Activated CD4-positive, alpha-beta T cell treated with anti-CD3 and anti-CD28 coated beads, Interleukin-2, amount 10 ng/mL, durations not matched to agents 7 days and 5 days (primary cell): ENCODE results near the gene RRN3. TPM values are rescaled to one million over a fixed set of nuclear protein-coding genes. Genes with fewer than 3 reads are reported as not detected.
"Not testable (repeated sequence)": the region's sequence is repeated elsewhere in the genome, so short reads cannot be mapped to it uniquely, and the experiment has no call there.

Source experiments
- CTCF ChIA-PET: fragments of 350-600 bp; sonication (Branson Sonifier 250); formaldehyde crosslinking; loops from one replicate; lab custom pipeline; 2021; ENCODE audit warnings: antibody characterized with exemption; lab: Charles Lee
- POLR2A ChIA-PET: fragments of 350-600 bp; sonication (Branson Sonifier 250); formaldehyde crosslinking; loops from one replicate; lab custom pipeline; 2021; ENCODE audit warnings: antibody characterized with exemption; lab: Charles Lee
- DNase-seq: peaks from one replicate; pipeline ENCODE4 v3.0.0-alpha.2; 2020
- H3K27ac Mint-ChIP-seq: one replicate; pipeline ENCODE4 v1.8.0; 2021; ENCODE audit warnings: mild to moderate bottlenecking, moderate library complexity, mixed read lengths
- H3K27me3 Mint-ChIP-seq: one replicate; pipeline ENCODE4 v1.8.0; 2021; ENCODE audit warnings: mixed read lengths
- H3K36me3 Mint-ChIP-seq: one replicate; pipeline ENCODE4 v1.8.0; 2021; ENCODE audit warnings: low read depth, mixed read lengths
- H3K4me1 Mint-ChIP-seq: one replicate; pipeline ENCODE4 v1.8.0; 2021; ENCODE audit warnings: mixed read lengths
- H3K4me3 Mint-ChIP-seq: one replicate; pipeline ENCODE4 v1.8.0; 2021; ENCODE audit warnings: mild to moderate bottlenecking, moderate library complexity, mixed read lengths
- H3K9me3 Mint-ChIP-seq: one replicate; pipeline ENCODE4 v1.8.0; 2021; ENCODE audit warnings: mixed read lengths
- microRNA-seq: library from miRNA; unstranded; fragments of <30 nt; microRNA quantifications from one replicate; pipeline ENCODE4 v1.2.0, GENCODE V29; 2021; ENCODE audit warnings: borderline microRNAs expressed, borderline replicate concordance
- total RNA-seq, 2 experiments: library from RNA; stranded (reverse); gene quantifications; one replicate each; pipeline ENCODE4 v1.2.3, GENCODE V29; 2021

RRN3 gene
- total RNA-seq, 2 experiments from 2014 or later, result 27.4 to 27.9 TPM

DNA sequence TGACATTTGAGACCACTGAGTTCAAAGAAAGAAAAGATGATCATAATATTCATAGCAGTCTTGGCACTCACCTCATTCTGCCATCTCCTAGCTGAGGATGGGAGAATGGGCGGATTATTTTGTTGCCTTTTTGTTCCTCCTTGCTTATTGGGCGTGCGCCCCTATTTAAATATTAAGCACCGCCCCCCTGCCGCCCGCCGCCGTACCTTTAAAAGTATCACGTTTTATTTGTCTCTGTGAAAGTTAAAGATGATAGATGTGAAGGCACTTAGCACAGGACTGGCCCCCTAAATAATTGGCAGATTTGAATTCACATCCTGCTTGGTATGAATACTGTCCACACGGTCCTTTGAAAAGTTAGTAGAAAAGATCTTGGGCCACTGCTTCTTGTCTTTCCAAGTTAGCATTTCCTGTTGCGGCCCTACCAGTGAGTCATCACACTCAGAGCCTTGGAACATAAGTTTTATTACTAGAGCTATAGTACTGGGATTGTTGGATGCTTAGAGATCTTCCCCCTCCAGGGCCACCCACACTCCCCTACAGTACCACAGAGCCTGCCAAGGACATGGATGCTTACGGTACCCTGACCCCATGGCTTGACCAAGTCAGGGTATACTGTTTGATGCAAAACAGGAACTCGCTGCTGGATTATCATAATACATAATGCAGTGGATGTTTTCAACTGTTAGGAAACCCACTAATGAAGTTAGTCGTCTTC, 68.7 kb downstream of the RRN3 start:
- H3K27me3 Mint-ChIP-seq, H3K27ac Mint-ChIP-seq, H3K9me3 Mint-ChIP-seq, H3K4me3 Mint-ChIP-seq, POLR2A ChIA-PET, DNase-seq, H3K4me1 Mint-ChIP-seq, CTCF ChIA-PET: not testable (repeated sequence)
- H3K36me3 Mint-ChIP-seq, result peaks cover 31% of the 10 kb centered on the region

DNA sequence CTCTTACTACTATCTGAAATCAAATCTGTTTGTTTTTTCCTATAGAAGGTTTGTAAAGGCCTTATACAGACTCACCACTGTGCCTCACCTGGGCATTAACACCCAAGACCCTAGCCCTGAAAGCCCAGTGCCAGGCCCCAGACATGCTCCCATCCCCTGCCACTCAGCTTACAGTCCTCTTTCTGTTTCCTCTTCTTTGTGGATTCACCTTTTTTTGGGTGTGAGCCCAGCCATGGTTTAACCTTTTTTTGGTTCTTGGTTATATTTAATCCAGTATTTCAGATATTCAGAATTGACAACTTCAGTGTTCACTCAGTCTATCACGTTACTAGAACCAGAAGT, 69.2 kb downstream of the RRN3 start:
- DNase-seq, POLR2A ChIA-PET, CTCF ChIA-PET, H3K4me1 Mint-ChIP-seq, H3K27me3 Mint-ChIP-seq, H3K9me3 Mint-ChIP-seq, H3K27ac Mint-ChIP-seq, H3K4me3 Mint-ChIP-seq: not testable (repeated sequence)
- H3K36me3 Mint-ChIP-seq, result peaks cover 31% of the 10 kb centered on the region

DNA sequence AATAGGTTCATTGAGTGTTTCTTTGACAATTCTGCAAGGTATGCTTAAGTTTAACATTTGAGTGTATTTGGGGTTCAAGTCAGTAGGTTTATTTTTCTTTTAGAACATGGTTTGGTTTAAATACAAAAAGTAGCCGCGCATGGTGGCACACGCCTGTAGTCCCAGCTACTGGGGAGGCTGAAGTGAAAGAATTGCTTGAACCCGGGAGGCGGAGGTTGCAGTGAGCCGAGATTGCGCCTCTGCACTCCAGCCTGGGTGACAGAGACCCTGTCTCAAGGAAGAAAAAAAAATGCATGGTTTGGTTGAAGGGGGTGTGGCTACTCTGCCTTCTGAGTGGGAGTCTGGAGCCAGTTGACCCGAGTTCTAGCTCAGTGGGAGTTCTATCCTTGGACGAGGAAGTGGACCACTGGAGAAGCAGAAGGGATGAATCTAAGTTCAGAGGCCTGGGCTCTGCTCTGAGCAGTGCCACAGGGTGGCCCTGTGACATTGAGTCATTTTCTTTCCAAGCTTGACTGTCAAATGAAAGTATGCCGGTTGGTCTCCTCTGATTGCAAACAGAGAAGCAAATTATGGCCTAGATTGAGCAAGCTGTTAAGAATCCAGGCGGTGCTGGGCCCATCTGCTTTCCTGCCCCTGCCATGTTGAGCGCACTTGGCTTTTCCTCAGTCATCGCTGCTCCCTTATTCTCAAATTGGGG, 70.5 kb downstream of the RRN3 start:
- CTCF ChIA-PET, H3K27ac Mint-ChIP-seq, DNase-seq, H3K4me1 Mint-ChIP-seq, H3K9me3 Mint-ChIP-seq, H3K27me3 Mint-ChIP-seq, POLR2A ChIA-PET, H3K4me3 Mint-ChIP-seq: not testable (repeated sequence)
- H3K36me3 Mint-ChIP-seq, result peaks cover 39% of the 10 kb centered on the region

DNA sequence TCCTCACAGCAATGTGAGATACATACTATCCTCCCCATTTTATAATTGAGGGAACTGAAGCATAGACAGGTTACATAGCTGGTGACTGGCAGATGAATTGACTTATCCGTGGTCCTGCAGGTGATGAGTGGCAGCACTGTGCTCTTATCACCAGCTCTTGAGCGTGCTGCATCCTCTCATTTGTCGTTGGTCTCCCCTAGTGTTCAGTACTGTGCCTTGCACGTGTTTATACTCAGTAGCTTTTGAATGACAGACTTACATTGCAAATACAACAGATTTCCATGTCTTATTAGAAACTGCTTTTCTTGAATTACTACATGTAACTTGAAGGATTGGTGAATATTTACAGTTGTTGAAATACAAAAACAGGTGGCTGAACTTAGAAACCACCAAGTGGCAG, 71.9 kb downstream of the RRN3 start:
- H3K27ac Mint-ChIP-seq, result peak overlapping the region; percentile 1
- POLR2A ChIA-PET, result not testable (repeated sequence)

DNA sequence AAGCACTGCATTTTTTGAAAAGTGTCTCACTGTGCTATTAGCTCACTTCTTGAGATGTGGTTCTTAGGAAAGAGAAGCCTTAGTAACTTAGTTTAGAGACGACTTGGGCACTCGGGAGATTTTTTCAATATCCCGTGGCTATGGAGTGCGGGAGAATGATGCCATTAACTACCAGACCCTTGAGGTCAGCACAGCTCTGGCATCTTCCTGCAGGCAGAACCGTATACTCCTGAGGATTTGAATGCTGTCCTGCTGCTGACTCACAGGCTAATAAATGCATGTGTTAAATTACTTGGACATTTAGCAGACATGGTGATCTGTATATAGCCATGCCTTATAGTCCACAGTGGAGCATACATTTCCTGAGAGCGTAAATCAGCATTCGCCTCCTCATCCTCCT, 72.6 kb downstream of the RRN3 start:
- Mint-ChIP-seq H3K36me3 (peaks cover 42% of the 10 kb centered on the region), H3K4me1 (peaks cover 10% of the 10 kb centered on the region)
- DNase-seq, H3K9me3 Mint-ChIP-seq, POLR2A ChIA-PET, H3K27me3 Mint-ChIP-seq, H3K4me3 Mint-ChIP-seq, H3K27ac Mint-ChIP-seq: not testable (repeated sequence)
- CTCF ChIA-PET, result interaction anchor here (0.7 kb wide), 1 partner anchor 444 kb away, joined by 4 read pairs; no protein-coding TSS in a partner anchor

More for the DNA sequence above, 71.9 kb downstream of the RRN3 start:
- H3K4me1 Mint-ChIP-seq, H3K27me3 Mint-ChIP-seq, CTCF ChIA-PET, H3K9me3 Mint-ChIP-seq, H3K4me3 Mint-ChIP-seq: not testable (repeated sequence)
- DNase-seq, result peak; percentile 71
- H3K36me3 Mint-ChIP-seq, result peaks cover 38% of the 10 kb centered on the region

DNA sequence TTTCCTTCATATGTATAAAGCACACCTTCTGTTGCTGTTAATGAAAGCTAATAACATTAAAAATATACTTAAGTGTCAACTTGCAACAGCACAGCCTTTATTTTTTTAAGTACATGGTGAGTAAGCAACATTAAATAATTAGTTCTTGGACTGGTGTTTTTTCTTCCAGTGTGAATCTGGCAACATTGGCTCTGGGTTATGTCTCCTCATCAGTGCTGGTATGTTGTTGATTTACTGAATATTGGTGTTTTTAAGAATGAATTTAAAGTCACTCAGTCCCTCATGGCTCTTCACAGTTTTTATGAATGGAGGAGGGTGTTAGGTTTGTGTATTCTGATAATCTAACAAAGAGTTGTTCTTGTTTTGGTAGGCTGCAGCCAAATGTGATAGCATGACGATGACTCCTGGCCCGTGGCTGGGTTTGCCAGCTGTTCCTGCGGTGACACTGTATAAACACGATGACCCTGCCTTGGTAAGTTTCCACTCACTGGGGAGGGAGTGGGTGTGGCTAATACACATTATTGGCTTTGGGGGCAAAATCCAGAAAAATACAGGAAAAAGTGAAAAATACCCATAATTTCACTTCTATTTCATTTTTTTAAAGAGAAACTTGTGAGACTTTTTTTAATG, 77.0 kb downstream of the RRN3 start:
- H3K27me3 Mint-ChIP-seq, POLR2A ChIA-PET, H3K27ac Mint-ChIP-seq, H3K9me3 Mint-ChIP-seq, DNase-seq, H3K4me3 Mint-ChIP-seq: not testable (repeated sequence)
- peaks cover 28% of the 10 kb centered on the region for H3K4me1 Mint-ChIP-seq
- CTCF ChIA-PET, result interaction anchor here (0.6 kb wide), 1 partner anchor 23 kb away, joined by 3 read pairs; no protein-coding TSS in a partner anchor
- peaks cover 28% of the 10 kb centered on the region for H3K36me3 Mint-ChIP-seq

DNA sequence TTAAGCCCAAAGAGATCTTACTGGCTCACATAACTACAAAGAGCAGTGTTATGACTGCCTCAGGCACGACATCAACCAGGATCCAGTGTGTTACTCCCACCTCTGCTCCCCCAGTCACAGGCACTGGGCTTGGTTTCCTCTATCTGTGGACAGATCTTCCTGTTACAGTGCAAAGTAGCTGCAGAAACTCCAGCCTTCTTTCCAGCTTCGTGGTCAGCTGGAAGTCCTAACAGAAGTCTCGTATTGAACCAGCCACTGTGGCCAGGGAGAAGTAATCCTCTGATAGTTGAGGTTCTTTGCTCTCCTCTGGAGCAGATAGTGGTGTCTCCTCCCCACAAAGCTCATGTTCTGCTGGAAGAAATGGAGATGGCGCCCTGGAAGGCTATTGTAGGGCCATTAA, 77.7 kb downstream of the RRN3 start:
- POLR2A ChIA-PET, CTCF ChIA-PET, H3K4me3 Mint-ChIP-seq, H3K9me3 Mint-ChIP-seq, H3K27me3 Mint-ChIP-seq, DNase-seq: not testable (repeated sequence)
- Mint-ChIP-seq H3K4me1 (peaks cover 25% of the 10 kb centered on the region), H3K36me3 (peaks cover 28% of the 10 kb centered on the region), H3K27ac (peak overlapping the region; percentile 48)

DNA sequence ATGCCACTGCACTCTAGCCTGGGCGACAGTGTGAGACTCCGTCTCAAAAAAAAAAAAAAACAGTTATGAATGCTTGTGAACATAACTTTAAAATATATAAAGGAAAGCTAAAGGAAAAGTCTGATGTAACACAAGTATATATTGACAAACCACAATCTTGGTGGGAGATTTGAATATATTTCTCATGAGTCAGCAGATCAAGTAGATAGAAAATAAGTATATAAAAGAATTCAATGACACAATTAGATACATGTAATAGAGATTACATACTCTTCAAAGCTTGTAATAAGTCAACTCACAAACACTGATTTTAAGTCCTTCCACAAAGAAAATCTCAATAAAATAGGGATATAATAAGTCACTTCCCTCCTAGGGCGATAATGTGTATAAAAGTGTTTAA, 78.4 kb downstream of the RRN3 start:
- CTCF ChIA-PET, result not testable (repeated sequence)
- peaks cover 25% of the 10 kb centered on the region for H3K4me1 Mint-ChIP-seq

DNA sequence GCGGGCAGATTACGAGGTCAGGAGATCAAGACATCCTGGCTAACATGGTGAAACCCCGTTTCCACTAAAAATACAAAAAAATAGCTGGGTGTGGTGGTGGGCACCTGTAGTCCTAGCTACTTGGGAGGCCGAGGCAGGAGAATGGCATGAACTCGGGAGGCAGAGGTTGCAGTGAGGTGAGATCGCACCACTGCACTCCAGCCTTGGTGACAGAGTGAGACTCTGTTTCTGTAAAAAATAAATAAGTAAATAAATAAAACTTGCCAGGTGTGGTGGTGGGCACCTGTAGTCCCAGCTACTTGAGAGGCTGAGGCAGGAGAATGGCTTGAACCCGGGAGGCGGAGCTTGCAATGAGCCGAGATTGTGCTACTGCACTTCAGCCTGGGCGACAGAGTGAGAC, 81.1 kb downstream of the RRN3 start:
- CTCF ChIA-PET, H3K9me3 Mint-ChIP-seq, POLR2A ChIA-PET, DNase-seq, H3K27ac Mint-ChIP-seq, H3K27me3 Mint-ChIP-seq, H3K4me3 Mint-ChIP-seq: not testable (repeated sequence)
- Mint-ChIP-seq H3K4me1 (peaks cover 25% of the 10 kb centered on the region), H3K36me3 (peaks cover 32% of the 10 kb centered on the region)

More for the DNA sequence above, 78.4 kb downstream of the RRN3 start:
- POLR2A ChIA-PET, H3K27me3 Mint-ChIP-seq, DNase-seq, H3K9me3 Mint-ChIP-seq, H3K27ac Mint-ChIP-seq, H3K4me3 Mint-ChIP-seq: not testable (repeated sequence)
- peaks cover 33% of the 10 kb centered on the region for H3K36me3 Mint-ChIP-seq

Small RNAs within 50 kb of the gene (microRNA-seq; reads per million reads assigned to microRNA genes)
- gene MIR1972-1 (not detected), gene MIR6511B2 (not detected)

Other genes with a start within 250 kb of the RRN3 start
- gene NPIPA1, start 156.8 kb downstream of the RRN3 start, total RNA-seq, result 100 to 1,000 TPM; 104 to 112 TPM
- 10 to 100 TPM; 49.2 to 53.3 TPM for gene PDXDC1, start 119.2 kb downstream of the RRN3 start, total RNA-seq
- gene NTAN1, start 38.2 kb downstream of the RRN3 start, total RNA-seq, result 10 to 100 TPM; 50.0 to 57.2 TPM